Kidney capillary endothelial cell (primary cell): ENCODE data around the gene DEUP1.
"Not testable (repeated sequence)": the region's sequence is repeated elsewhere in the genome, so short reads cannot be mapped to it uniquely, and the experiment has no call there.

Source experiments
- DNase-seq: peaks from one replicate; pipeline ENCODE4 v3.0.0-alpha.2; 2018; ENCODE audit warnings: low spot score

DEUP1 gene, protein sequence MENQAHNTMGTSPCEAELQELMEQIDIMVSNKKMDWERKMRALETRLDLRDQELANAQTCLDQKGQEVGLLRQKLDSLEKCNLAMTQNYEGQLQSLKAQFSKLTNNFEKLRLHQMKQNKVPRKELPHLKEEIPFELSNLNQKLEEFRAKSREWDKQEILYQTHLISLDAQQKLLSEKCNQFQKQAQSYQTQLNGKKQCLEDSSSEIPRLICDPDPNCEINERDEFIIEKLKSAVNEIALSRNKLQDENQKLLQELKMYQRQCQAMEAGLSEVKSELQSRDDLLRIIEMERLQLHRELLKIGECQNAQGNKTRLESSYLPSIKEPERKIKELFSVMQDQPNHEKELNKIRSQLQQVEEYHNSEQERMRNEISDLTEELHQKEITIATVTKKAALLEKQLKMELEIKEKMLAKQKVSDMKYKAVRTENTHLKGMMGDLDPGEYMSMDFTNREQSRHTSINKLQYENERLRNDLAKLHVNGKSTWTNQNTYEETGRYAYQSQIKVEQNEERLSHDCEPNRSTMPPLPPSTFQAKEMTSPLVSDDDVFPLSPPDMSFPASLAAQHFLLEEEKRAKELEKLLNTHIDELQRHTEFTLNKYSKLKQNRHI

DNA sequence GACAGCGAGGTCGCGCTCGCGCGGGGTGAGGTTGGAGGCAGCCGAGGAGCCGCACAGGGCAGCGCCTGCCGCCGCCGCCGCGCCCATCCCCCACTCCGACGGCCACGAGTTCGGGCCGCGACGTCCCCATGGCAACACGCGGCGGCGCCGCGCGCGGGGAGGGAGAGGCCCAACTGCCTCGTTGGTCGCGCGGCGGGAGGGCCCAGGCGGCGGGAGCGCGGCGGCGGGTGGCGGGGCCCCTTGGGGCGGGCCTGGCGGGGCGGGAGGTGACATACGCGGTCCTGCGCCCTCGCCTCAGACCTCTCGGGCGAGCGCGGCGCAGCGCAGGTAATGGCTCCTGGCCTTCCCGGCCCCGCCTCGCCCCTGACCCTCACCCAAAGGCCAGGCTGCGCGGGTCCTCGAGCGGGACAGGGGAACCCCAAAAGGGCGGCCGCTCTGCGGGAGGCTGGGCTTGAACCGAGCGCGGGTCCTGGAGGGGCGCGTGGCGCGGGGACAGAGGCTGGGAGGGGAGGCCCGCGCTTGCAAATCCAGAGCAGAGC lies at the start of gene DEUP1:
TSS of gene DEUP1 (plus strand) at position 297 of the 539 bp plus-strand sequence. CDS start 1,518 bp downstream, outside the sequence.
- no peak for DNase-seq

GRCh38 chr11:93285430-93285829 lies 45.1 kb upstream of the DEUP1 start:
- DNase-seq = no peak

DNA sequence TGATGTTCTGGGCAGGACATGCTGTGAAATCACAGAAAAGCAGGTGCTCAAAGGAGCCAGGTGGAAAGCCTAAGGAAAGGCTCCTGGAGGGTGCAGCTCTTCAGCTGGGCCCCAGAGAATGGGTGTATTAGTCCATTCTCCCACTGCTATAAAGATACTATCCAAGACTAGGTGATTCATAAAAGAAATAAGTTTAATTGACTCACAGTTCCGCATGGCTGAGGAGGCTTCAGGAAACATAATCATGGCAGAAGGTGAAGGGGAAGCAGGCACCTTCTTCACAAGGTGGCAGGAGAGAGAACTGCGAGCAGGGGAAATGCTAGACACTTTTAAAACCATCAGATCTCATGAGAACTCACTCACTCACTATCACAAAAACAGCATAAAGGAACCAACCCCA lies 43.1 kb upstream of the DEUP1 start:
- DNase-seq = no peak

GRCh38 chr11:93288079-93288478 lies 42.5 kb upstream of the DEUP1 start:
- DNase-seq = no peak

DNA sequence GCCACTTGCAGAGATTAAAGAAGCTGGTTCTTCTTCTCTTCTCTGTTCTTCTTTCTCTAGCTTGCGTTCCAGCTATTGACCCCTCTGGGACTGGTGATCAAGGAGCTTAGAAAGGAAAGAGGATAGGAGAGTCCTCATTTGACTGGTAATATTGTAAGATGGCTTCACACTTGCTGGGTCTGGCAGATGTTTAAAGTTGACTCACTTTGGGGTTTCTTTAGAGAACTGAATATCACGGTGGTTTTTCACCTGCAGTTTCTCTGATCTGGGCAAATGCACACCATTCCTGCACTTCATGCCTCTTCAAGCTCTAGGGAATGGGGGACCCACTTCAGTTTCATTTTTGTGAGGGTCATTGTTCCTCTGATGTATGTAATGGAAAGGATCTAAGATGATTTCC lies 41.8 kb upstream of the DEUP1 start:
- no peak for DNase-seq

DNA sequence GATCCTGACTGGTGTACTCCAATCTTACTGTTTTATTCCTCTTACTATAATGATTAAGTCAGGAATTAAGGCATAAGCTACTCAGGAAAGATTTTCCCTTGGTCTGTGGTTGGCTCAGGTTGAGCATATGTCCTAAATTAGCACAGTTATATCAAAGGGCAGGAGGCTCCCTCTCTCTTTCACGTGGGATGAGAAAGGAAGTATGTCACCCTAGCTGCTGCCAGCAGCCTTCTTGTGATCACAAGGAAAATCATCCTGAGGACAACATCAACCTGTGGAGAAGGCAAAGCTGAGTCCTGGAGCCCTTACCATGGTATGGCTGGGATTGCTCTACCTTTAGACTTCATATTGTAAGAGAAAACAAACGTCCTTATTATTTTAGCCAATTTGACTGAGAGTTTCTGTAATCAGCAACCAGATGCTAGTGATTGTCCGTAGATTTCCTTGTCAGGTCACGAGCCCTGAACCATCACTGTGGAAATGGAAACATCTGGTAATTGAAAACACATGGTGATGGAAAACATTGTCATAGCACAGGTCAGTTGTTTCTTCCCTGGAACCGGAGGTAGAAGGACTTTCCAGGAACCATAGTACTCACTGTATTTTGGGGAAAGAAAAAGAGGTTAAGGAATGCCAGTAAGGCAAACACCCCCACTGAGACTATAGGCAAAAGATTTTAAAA lies 40.6 kb upstream of the DEUP1 start:
- DNase-seq = no peak

- DNase-seq = no peak
Observed at GRCh38 chr11:93291110-93291509, 39.4 kb upstream of the DEUP1 start.

GRCh38 chr11:93291898-93292297 lies 38.6 kb upstream of the DEUP1 start:
- no peak for DNase-seq

- no peak for DNase-seq
Observed at GRCh38 chr11:93295921-93296575, 34.5 kb upstream of the DEUP1 start.

DNA sequence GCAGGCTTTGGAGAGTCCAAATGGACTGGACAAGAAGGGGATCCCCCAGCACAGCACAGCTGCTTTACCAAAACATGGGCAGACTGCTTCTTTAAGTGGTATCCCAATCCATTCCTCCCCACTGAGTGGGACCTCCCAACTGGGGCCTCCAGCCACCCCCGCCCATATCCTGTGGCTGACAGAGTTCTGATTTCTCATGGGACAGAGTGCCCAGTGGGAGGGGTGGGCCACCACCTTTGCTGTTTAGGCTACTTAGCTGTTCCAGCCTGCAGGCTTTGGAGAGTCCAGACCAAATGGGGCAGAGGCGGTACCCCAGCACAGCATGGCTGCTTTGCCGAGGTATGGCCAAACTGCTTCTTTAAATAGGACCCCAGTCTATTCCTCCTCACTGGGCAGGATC lies 26.9 kb upstream of the DEUP1 start:
- DNase-seq = no peak

DNA sequence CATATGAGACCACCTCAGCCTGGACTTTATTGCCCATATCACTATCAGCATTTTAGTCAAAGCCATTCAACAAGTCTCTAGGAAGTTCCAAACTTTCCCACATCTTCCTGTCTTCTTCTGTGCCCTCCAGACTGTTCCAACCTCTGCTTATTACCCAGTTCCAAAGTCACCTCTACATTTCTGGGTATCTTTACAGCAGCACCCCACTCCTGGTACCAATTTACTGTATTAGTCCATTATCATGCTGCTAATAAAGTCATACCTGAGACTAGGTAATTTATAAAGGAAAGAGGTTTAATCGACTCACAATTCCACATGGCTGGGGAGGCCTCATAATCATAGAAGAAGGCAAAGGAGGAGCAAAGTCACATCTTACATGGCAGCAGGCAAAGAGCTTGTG lies 16.1 kb upstream of the DEUP1 start:
- not testable (repeated sequence) for DNase-seq

- no peak for DNase-seq
Observed at GRCh38 chr11:93319224-93319839, 11.2 kb upstream of the DEUP1 start.

GRCh38 chr11:93320230-93320629 lies 10.3 kb upstream of the DEUP1 start:
- no peak for DNase-seq

DNA sequence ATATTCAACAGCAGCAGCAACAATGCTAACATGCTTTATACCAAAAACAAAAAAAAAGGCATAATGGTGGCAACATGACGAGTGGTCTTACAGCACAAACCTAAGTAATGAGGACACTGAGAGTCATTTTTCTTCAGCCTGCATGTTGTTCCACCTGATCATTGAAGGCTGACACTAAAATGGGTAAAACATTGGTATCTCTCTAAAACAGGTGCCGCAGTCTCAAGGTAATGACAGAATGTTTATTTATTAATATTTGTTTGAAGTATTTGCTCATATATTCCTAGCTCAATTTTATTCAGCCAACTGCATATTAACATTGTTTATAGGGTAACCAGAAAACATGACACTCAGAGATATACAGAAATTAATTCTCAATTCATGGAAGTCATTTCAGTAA lies 8.3 kb upstream of the DEUP1 start:
- no peak for DNase-seq

DNA sequence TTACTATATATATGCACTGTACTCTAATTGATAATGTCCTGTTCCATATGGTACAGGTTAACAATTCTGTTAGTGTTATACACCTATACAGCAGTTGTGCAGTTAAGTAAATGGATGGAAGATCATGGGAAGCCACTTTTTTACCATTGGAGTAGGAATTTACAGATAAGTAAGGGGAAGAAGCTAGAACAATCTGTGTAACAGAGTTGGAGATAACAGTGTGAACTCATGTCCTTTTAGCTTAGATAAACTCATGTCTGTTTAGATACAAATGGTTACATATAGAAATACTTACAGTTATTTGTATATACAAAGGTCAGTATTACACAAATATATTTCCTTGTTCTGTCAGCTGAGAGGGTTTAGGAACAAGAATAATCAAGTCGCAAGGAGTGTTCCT lies 6.8 kb upstream of the DEUP1 start:
- no peak for DNase-seq

DNA sequence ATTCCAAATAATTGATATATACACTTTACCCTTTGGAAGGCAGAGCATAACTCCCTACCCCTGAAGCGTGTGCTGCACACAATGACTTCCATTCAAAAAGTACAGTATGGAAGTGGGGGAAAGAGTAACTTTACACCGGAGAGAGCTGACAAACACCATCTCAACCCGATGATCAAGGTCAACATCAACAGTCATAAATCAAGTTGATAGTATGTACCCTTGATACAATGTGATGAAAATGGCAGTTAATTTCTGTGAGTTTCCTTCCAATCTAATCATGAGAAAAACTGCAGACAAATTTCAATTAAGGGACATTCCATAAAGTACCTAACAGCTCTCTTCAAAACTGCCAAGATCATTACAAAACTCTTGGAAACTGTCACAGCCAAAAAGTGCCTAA lies 6.0 kb upstream of the DEUP1 start:
- no peak for DNase-seq

DNA sequence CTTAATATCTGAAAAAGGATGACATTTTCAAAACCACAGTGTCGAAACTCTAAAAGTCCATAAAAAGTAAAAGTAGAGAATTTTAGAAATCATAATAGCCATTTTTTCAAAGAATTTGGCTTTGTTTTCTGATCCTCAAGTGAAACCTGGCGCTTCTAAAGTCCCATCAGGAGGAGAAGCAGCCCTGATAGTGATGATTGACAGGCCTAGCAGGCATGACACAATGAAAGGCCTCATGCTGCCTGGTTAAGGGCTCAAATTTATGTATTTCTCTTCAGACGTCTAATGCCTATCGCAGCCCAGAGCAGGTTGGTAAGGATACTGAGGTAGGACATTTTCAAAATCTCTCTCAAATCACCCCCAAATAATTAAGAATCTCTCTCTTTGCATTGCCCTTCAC lies 3.9 kb upstream of the DEUP1 start:
- DNase-seq = no peak

DNA sequence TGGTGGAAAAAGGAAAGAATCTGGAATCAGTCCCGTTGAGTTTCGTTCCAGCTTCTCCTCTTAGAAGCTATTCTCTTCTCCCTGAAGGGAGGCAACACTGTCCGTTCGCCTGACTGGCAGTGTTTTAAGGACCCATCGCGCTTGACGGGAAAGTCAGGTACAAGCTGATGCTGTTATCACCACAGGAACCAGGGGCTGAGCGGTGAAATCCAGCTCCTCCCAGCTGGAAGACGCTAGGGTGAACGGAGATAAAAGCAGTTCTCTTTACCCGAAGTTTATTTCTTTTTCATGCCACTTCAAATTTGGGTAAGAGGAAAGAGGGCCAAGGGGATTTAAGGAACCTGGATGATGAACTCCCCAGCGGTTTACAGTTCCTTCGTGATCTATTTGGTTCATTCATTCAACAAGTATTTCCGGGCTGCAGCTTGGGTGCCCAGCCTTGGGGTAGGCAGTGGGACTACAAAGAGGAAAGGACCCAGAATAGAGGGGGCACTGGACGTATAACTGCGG lies 551 bp upstream of the DEUP1 start:
- no peak for DNase-seq

- DNase-seq = no peak
Observed at GRCh38 chr11:93340223-93340622, 9.7 kb downstream of the DEUP1 start.

GRCh38 chr11:93344855-93345333 lies 14.4 kb downstream of the DEUP1 start:
- no peak for DNase-seq

DNA sequence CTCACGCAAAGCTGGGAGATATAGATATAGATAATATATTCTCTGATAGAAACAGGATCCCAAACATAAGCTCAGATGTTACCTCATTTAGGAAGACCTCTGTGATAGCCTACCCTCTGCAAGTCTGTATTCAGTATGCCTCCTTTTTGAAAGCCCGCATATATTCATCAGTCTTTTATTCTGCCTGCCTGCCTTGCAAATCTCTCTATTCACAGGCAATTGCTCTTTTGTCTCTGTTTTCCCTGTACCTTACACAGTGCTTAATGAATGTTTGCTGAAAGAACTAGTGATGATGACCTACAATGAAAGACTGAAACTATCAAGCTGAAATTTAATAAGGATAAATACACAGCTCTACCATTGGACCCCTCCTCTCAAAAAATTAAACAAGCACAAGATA lies 18.4 kb downstream of the DEUP1 start:
- no peak for DNase-seq

- no peak for DNase-seq
Observed at GRCh38 chr11:93350835-93351234, 20.3 kb downstream of the DEUP1 start.
